ENCODE data around the gene PLXNA4.

DNA sequence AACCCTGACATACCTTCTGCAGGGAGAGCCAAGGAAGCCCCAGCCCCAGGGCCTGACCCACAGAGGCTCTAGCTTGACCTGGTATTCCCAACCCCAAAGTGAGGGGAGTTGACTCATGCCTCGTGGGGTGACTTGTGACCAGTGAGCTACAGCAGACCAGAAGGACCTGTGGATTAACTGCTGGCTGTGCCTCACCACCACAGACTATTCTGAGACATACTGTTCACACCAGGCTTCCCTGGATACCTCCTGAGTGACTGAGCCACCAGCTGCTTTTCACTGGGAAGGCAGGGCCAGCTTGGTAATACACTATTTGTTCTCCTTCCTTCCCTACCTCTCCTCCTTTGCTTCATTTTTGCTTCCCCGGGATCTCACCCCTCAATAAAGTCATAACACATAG lies 7.3 kb downstream of the PLXNA4 start:
- TF ChIP-seq, protein P1, sequence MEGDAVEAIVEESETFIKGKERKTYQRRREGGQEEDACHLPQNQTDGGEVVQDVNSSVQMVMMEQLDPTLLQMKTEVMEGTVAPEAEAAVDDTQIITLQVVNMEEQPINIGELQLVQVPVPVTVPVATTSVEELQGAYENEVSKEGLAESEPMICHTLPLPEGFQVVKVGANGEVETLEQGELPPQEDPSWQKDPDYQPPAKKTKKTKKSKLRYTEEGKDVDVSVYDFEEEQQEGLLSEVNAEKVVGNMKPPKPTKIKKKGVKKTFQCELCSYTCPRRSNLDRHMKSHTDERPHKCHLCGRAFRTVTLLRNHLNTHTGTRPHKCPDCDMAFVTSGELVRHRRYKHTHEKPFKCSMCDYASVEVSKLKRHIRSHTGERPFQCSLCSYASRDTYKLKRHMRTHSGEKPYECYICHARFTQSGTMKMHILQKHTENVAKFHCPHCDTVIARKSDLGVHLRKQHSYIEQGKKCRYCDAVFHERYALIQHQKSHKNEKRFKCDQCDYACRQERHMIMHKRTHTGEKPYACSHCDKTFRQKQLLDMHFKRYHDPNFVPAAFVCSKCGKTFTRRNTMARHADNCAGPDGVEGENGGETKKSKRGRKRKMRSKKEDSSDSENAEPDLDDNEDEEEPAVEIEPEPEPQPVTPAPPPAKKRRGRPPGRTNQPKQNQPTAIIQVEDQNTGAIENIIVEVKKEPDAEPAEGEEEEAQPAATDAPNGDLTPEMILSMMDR (IDR thresholded peaks at IDR 0.05) = no peak
- TF ChIP-seq POLR2A (IDR thresholded peaks at IDR 0.05) = no peak

Measured in gastroesophageal sphincter (tissue), 3 donors.